WTC11 (cell line): ENCODE results near the gene ZNF592. TPM values are rescaled to one million over a fixed set of nuclear protein-coding genes. Genes with fewer than 3 reads are reported as not detected.

Experiments used
- ATAC-seq: fragments of 200-7000 bp; cut with Tn5 transposase; 2 replicates; pipeline ENCODE4 v1.10.0; 2021; ENCODE audit warnings: mild to moderate bottlenecking, moderate library complexity
- CTCF ChIA-PET: fragments of 300-600 bp; sonication (Branson Sonifier 250); formaldehyde crosslinking; loops from one replicate; lab custom pipeline; 2021; ENCODE audit warnings: antibody characterized with exemption; lab: Charles Lee
- POLR2A ChIA-PET: fragments of 350-600 bp; sonication (Branson Sonifier 250); formaldehyde crosslinking; loops from one replicate; lab custom pipeline; 2021; ENCODE audit warnings: antibody characterized with exemption; lab: Charles Lee
- DNase-seq: peaks from one replicate; pipeline ENCODE4 v3.0.0; 2021; ENCODE audit warnings: low spot score
- H3K27ac Mint-ChIP-seq: 2 replicates; pipeline ENCODE4 v1.8.0; 2021; ENCODE audit warnings: mixed read lengths
- H3K27me3 Mint-ChIP-seq: 2 replicates; pipeline ENCODE4 v1.8.0; 2021; ENCODE audit warnings: low read depth, mild to moderate bottlenecking, moderate library complexity, mixed read lengths
- H3K36me3 Mint-ChIP-seq: 2 replicates; pipeline ENCODE4 v1.8.0; 2021; ENCODE audit warnings: mixed read lengths
- H3K4me1 Mint-ChIP-seq: 2 replicates; pipeline ENCODE4 v1.8.0; 2022; ENCODE audit warnings: mixed read lengths
- H3K4me3 Mint-ChIP-seq: 2 replicates; pipeline ENCODE4 v1.8.0; 2021; ENCODE audit warnings: mild to moderate bottlenecking, moderate library complexity, mixed read lengths
- H3K9me3 Mint-ChIP-seq: 2 replicates; pipeline ENCODE4 v1.8.0; 2021; ENCODE audit warnings: mixed read lengths
- AFF4 ChIP-seq: sonication (generic); formaldehyde crosslinking; IDR thresholded peaks from 2 replicates; pipeline ENCODE4 v1.8.1; 2023; ENCODE audit warnings: mild to moderate bottlenecking, missing genetic modification reagents, borderline replicate concordance
- ATF1 ChIP-seq: sonication (generic); formaldehyde crosslinking; IDR thresholded peaks from 2 replicates; pipeline ENCODE4 v1.8.1; 2023; ENCODE audit warnings: mild to moderate bottlenecking, moderate library complexity, missing genetic modification reagents
- CBFB ChIP-seq: sonication (generic); formaldehyde crosslinking; IDR thresholded peaks from 2 replicates; pipeline ENCODE4 v1.8.1; 2022; ENCODE audit warnings: mild to moderate bottlenecking, low read depth, missing genetic modification reagents
- CREB1 ChIP-seq: sonication (generic); formaldehyde crosslinking; IDR thresholded peaks from 2 replicates; pipeline ENCODE4 v1.8.0; 2023; ENCODE audit warnings: mild to moderate bottlenecking, missing genetic modification reagents
- ERG ChIP-seq: fragments of 250-450 bp; sonication (Bioruptor Pico); IDR thresholded peaks from 2 replicates; pipeline ENCODE4 v1.8.0; 2021; ENCODE audit warnings: mild to moderate bottlenecking
- ETV6 ChIP-seq: sonication (generic); formaldehyde crosslinking; IDR thresholded peaks from 2 replicates; pipeline ENCODE4 v1.8.1; 2022; ENCODE audit warnings: mild to moderate bottlenecking, missing genetic modification reagents
- FOXP1 ChIP-seq: sonication (generic); formaldehyde crosslinking; IDR thresholded peaks from 2 replicates; pipeline ENCODE4 v1.8.0; 2022; ENCODE audit warnings: missing genetic modification reagents, mild to moderate bottlenecking, moderate library complexity, borderline replicate concordance
- GTF2I ChIP-seq: fragments of 250-450 bp; sonication (Bioruptor Pico); conservative IDR thresholded peaks from 2 replicates; pipeline ENCODE4 v1.4.0; 2021; ENCODE audit warnings: mild to moderate bottlenecking
- IRF2 ChIP-seq: sonication (generic); formaldehyde crosslinking; IDR thresholded peaks from 2 replicates; pipeline ENCODE4 v1.8.0; 2022; ENCODE audit warnings: low read depth, missing genetic modification reagents, borderline replicate concordance
- JAZF1 ChIP-seq: fragments of 250-450 bp; sonication (Bioruptor Pico); IDR thresholded peaks from 2 replicates; pipeline ENCODE4 v1.9.0; 2021; ENCODE audit warnings: moderate library complexity, mild to moderate bottlenecking, inconsistent platforms
- PREB ChIP-seq: sonication (generic); formaldehyde crosslinking; IDR thresholded peaks from 2 replicates; pipeline ENCODE4 v1.8.1; 2022; ENCODE audit warnings: mild to moderate bottlenecking, missing genetic modification reagents, moderate library complexity, borderline replicate concordance
- SMAD3 ChIP-seq: sonication (generic); formaldehyde crosslinking; IDR thresholded peaks from 2 replicates; pipeline ENCODE4 v1.8.0; 2022; ENCODE audit warnings: missing genetic modification reagents, mild to moderate bottlenecking, borderline replicate concordance
- SP1 ChIP-seq: sonication (generic); formaldehyde crosslinking; conservative IDR thresholded peaks from 2 replicates; pipeline ENCODE4 v1.8.1; 2022; ENCODE audit warnings: missing genetic modification reagents
- USF2 ChIP-seq: sonication (generic); formaldehyde crosslinking; IDR thresholded peaks from 2 replicates; pipeline ENCODE4 v1.8.1; 2023; ENCODE audit warnings: mild to moderate bottlenecking, missing genetic modification reagents, moderate library complexity
- ZBTB21 ChIP-seq: sonication (generic); formaldehyde crosslinking; IDR thresholded peaks from 2 replicates; pipeline ENCODE4 v1.8.1; 2023; ENCODE audit warnings: mild to moderate bottlenecking, missing genetic modification reagents, borderline replicate concordance
- ZNF121 ChIP-seq: sonication (generic); formaldehyde crosslinking; IDR thresholded peaks from 2 replicates; pipeline ENCODE4 v1.8.0; 2023; ENCODE audit warnings: missing genetic modification reagents
- ZNF138 ChIP-seq: sonication (generic); formaldehyde crosslinking; conservative IDR thresholded peaks from 2 replicates; pipeline ENCODE4 v1.8.1; 2022; ENCODE audit warnings: mild to moderate bottlenecking, moderate library complexity, missing genetic modification reagents
- ZNF281 ChIP-seq: sonication (generic); formaldehyde crosslinking; IDR thresholded peaks from 2 replicates; pipeline ENCODE4 v1.8.0; 2023; ENCODE audit warnings: mild to moderate bottlenecking, missing genetic modification reagents
- ZNF423 ChIP-seq: fragments of 250-450 bp; sonication (Bioruptor Pico); IDR thresholded peaks from 2 replicates; pipeline ENCODE4 v2.1.2; 2022; ENCODE audit warnings: mild to moderate bottlenecking, moderate library complexity
- ZSCAN18 ChIP-seq: fragments of 250-450 bp; sonication (Bioruptor Pico); IDR thresholded peaks from 2 replicates; pipeline ENCODE4 v2.1.2; 2022; ENCODE audit warnings: mild to moderate bottlenecking, moderate library complexity
- total RNA-seq: library from RNA; stranded (reverse); gene quantifications from 3 replicates; pipeline ENCODE4 v1.2.3, GENCODE V29; 2021

ZNF592 gene
- total RNA-seq, 1 experiment from 2014 or later, result 28.0 TPM

DNA sequence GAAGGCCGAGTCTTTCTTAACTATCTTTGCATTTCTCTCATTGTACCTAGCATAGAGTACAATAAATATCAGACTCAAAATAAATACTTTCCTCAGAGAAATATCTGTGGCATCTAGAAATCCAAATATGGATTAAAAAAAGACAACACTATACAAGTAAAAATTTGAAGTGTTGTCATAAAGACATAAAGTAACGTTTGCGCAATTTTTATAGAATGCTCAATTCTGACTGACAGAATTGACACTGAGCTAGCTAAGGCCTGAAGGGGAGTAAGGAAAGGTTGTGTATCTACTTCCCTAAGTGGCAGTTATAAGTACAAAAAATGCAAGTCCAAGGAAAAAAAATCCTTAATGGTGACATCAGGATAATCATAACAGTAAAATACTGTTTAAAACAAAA lies 33.6 kb upstream of the ZNF592 start:
- CTCF ChIA-PET, result interaction anchor here (2.8 kb wide), 1 partner anchor 103 kb away, joined by 8 read pairs; no protein-coding TSS in a partner anchor
- H3K4me3 Mint-ChIP-seq, result peak overlapping the region; percentile 91
- no peak for ATAC-seq
- peaks cover 12% of the 10 kb centered on the region for H3K36me3 Mint-ChIP-seq
- TF ChIP-seq CREB1 (CRISPR knock-in tag), result no peak
- TF ChIP-seq ZSCAN18 (CRISPR knock-in tag), result no peak
- no peak for TF ChIP-seq SP1
- no peak for TF ChIP-seq ZNF281 (CRISPR knock-in tag)
- no peak for TF ChIP-seq IRF2 (CRISPR knock-in tag)
- TF ChIP-seq ZNF138 (CRISPR knock-in tag), result no peak
- no peak for TF ChIP-seq ETV6
- no peak for TF ChIP-seq USF2
- no peak for TF ChIP-seq ERG
- no peak for TF ChIP-seq ZBTB21 (CRISPR knock-in tag)
- no peak for TF ChIP-seq ZNF423 (CRISPR knock-in tag)
- TF ChIP-seq GTF2I, result no peak
- no peak for TF ChIP-seq FOXP1 (CRISPR knock-in tag)
- TF ChIP-seq ATF1 (CRISPR knock-in tag), result no peak
- no peak for TF ChIP-seq SMAD3 (CRISPR knock-in tag)
- no peak for TF ChIP-seq PREB (CRISPR knock-in tag)
- TF ChIP-seq ZNF121 (CRISPR knock-in tag), result no peak
- TF ChIP-seq CBFB (CRISPR knock-in tag), result no peak
- TF ChIP-seq AFF4 (CRISPR knock-in tag), result no peak
- no peak for TF ChIP-seq JAZF1
- POLR2A ChIA-PET, result interaction anchor here (1.1 to 2.4 kb wide), 3 partner anchors 32 to 60 kb away, joined by 3 to 16 read pairs (median 8); partner anchors contain the start of gene WDR73
- H3K4me1 Mint-ChIP-seq, result peaks cover 25% of the 10 kb centered on the region
- no peaks in the 10 kb centered on the region for H3K9me3 Mint-ChIP-seq
- H3K27me3 Mint-ChIP-seq, result no peaks in the 10 kb centered on the region
- DNase-seq, result no peak
- H3K27ac Mint-ChIP-seq, result peak overlapping the region; percentile 97
